NB4 (cell line): Measurements from ENCODE around the gene JAKMIP1.

Experiments
- POLR2A ChIP-seq: IDR thresholded peaks from 2 replicates; pipeline ENCODE4 v1.6.1; 2011; ENCODE audit warnings: mild to moderate bottlenecking; ENCODE audit not compliant: insufficient read length; ENCODE audit errors: extremely low read depth
- TF ChIP-seq, protein P1 (sequence below): IDR thresholded peaks from one replicate; pipeline ENCODE4 v1.5.1; 2012; ENCODE audit warnings: low read depth, low read length

DNA sequence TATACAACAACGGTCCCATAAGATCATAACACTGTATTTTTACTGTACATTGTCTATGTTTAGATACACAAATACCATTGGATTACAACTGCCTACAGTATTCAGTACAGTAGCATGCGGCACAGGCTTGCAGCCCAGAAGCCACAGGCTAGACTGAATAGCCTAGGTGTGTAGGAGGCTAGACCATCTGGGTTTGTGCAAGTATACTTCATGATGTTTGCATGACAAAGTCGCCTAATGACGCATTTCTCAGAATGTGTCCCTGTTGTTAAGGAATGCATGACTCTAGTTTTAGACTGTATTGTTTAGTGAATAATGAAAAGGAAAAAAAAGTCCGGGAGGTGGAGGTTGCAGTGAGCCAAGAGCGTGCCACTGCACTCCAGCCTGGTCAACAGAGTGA, 125.6 kb downstream of the JAKMIP1 start:
- TF ChIP-seq, protein P1, sequence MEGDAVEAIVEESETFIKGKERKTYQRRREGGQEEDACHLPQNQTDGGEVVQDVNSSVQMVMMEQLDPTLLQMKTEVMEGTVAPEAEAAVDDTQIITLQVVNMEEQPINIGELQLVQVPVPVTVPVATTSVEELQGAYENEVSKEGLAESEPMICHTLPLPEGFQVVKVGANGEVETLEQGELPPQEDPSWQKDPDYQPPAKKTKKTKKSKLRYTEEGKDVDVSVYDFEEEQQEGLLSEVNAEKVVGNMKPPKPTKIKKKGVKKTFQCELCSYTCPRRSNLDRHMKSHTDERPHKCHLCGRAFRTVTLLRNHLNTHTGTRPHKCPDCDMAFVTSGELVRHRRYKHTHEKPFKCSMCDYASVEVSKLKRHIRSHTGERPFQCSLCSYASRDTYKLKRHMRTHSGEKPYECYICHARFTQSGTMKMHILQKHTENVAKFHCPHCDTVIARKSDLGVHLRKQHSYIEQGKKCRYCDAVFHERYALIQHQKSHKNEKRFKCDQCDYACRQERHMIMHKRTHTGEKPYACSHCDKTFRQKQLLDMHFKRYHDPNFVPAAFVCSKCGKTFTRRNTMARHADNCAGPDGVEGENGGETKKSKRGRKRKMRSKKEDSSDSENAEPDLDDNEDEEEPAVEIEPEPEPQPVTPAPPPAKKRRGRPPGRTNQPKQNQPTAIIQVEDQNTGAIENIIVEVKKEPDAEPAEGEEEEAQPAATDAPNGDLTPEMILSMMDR, result no peak
- TF ChIP-seq POLR2A, result no peak
